GM12891 (cell line): Measurements from ENCODE around the gene ARSK.

Experiments
- PAX5 ChIP-seq: IDR thresholded peaks from 2 replicates; pipeline ENCODE4 v1.6.1; 2011; ENCODE audit warnings: low read length, moderate library complexity, mild to moderate bottlenecking; ENCODE audit not compliant: insufficient read depth, severe bottlenecking
- POLR2A ChIP-seq: IDR thresholded peaks from 2 replicates; pipeline ENCODE4 v1.6.1; 2011; ENCODE audit warnings: low read depth, low read length, control low read depth
- POLR2AphosphoS5 ChIP-seq: IDR thresholded peaks from 2 replicates; pipeline ENCODE4 v1.6.1; 2011; ENCODE audit warnings: low read depth, low read length, control low read depth
- POU2F2 ChIP-seq: IDR thresholded peaks from 2 replicates; pipeline ENCODE4 v1.6.1; 2011; ENCODE audit warnings: low read depth, mild to moderate bottlenecking, control low read depth, low read length, moderate library complexity
- TAF1 ChIP-seq: IDR thresholded peaks from 2 replicates; pipeline ENCODE4 v1.6.1; 2011; ENCODE audit warnings: low read depth, low read length, control low read depth

DNA sequence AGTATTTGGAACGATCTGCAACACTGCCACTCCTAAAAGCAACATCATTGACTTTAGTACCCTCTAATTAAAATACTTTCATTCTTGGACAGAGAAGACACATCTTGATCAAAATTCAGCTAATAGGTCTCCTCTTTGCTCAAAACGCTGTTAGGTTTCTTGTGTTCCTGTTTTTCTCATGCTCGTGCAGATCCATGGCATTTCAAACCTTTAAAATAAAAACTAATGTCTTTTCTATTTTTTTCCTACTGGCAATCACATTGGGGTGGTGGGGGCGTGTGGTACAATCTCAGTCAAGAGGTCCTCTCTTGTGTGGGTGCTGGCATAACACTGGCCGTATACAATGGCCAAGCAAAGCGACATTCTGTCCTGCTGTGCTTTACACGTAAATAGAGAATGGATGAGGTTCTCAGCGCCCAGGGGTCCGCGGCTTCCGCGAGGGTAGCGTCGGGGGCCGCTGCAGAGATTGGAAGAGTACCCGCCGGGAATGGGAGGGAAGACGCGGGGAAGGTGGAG is 64.7 kb downstream of the ARSK start:
- no peak for TF ChIP-seq POLR2AphosphoS5
- no peak for TF ChIP-seq TAF1
- no peak for TF ChIP-seq POLR2A
- no peak for TF ChIP-seq POU2F2
- TF ChIP-seq PAX5: no peak
